UCSD-AML1 (cell line): Measurements from ENCODE around the gene PCGF5.
"Not testable (repeated sequence)": the region's sequence is repeated elsewhere in the genome, so short reads cannot be mapped to it uniquely, and the experiment has no call there.

Source experiments
- DNase-seq: peaks from one replicate; lab custom pipeline; 2025; ENCODE audit not compliant: unreplicated experiment; lab: John Stamatoyannopoulos, UW

The PCGF5 gene

DNA sequence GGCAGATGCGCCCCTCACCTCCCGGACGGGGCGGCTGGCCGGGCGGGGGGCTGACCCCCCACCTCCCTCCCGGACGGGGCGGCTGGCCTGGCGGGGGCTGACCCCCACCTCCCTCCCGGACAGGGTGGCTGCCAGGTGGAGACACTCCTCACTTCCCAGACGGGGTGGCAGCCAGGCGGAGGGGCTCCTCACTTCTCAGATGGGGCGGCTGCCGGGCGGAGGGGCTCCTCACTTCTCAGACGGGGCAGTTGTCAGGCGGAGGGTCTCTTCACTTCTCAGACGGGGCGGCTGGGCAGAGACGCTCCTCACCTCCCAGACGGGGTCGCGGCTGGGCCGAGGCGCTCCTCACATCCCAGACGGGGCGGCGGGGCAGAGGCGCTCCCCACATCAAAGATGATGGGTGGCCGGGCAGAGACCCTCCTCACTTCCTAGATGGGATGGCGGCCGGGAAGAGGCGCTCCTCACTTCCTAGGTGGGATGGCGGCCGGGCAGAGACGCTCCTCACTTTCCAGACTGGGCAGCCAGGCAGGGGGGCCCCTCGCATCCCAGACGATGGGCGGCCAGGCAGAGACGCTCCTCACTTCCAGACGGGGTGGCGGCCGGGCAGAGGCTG, 102.9 kb downstream of the PCGF5 start:
- not testable (repeated sequence) for DNase-seq

DNA sequence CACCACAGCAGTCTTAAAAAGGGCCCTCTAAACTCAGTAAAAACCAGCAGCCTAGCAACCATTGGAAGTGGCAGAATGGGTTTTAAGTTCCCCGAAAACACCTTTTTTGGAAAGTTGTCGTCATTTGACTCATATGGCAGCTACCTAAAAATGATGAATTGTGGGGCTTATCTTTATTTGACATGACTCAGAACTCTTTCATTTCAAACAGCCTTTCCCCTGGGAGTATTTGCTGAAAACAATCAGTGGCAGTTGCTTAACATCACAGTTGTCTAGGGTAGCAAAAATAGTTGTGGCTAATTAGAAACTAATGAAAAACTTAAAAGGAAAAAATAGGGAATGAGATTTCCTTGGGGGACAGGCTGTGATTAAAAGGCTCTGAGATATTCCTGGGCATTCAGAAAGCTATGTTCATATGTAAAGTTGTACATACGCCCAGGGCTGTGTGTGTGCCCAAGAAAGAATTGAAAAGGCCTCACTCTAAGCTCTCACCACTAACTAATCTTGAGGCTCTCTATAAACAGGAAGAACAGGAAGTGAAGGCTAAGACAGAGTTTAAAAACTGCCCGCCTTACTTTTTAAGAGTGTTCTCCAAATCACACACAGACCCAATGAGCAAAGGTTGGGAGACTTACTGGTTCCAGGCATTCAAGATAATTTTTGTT, 108.0 kb downstream of the PCGF5 start:
- no peak for DNase-seq
